ENCODE measurements around the gene TMEM74B. TPM values are rescaled to one million over a fixed set of nuclear protein-coding genes. Genes with fewer than 3 reads are reported as not detected.

Gene TMEM74B
- total RNA-seq, 1 experiment from 2014 or later = 4.9 TPM

DNA sequence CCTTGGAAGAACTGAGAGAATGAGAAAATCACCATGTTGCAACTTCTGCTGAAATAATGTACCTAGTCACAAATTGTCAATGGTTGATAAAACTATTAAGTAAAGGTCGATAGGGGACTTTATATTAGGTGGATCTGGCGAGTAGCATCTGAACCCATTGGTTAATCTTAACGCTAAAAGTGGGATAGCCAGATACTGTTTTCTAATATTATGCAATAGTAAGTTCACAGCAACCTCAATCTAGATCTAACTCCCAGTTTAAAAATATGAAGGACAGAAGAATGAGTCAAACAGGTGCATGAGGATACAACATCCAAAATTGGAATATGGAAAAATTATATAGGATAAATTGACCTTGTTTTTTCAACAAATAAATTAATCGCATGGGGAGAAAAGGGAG, 47.5 kb downstream of the TMEM74B start:
- Mint-ChIP-seq H3K36me3 (ENCODE audit: insufficient read depth in 1 of 3, low read depth in 3 of 3) (peaks cover 42 to 71% (median 67%) of the 10 kb centered on the region in 3 experiments; a peak in 6 of 7 replicates), H3K27me3 (ENCODE audit: low read depth) (no peaks in the 10 kb centered on the region), H3K9me3 (no peaks in the 10 kb centered on the region), H3K4me3 (no peak overlapping the region), H3K27ac (no peak overlapping the region), H3K4me1 (no peaks in the 10 kb centered on the region)
- H2AFZ ChIP-seq (ENCODE audit: low read length) = no peak overlapping the region
- H3K9me3 ChIP-seq (ENCODE audit: control insufficient read depth, low read depth, low read length) = no peaks in the 10 kb centered on the region
- H4K5ac ChIP-seq (ENCODE audit: insufficient read length, low read depth, low read length) = no peak overlapping the region
- no peak overlapping the region for H4K8ac ChIP-seq (replicated peaks; ENCODE audit: insufficient read length, low read depth, low read length)
- WGBS (ENCODE audit: extremely low coverage, insufficient read length, low lambda C conversion rate) = no CpG with 5 or more reads among the region's 4 CpGs
- no peak overlapping the region for H3K4ac ChIP-seq (ENCODE audit: low read depth, low read length)
- H2BK15ac ChIP-seq (ENCODE audit: low read depth, low read length) = no peak overlapping the region
- no peaks in the 10 kb centered on the region for H3K27me3 ChIP-seq (ENCODE audit: insufficient read depth, low read length)
- H3K9ac ChIP-seq (ENCODE audit: extremely low read depth, insufficient read length, low read length) = no peak overlapping the region
- DNase-seq = no peak
- H2BK12ac ChIP-seq (ENCODE audit: insufficient read length, low read depth, low read length) = no peak overlapping the region
- no peak overlapping the region for H3K18ac ChIP-seq (ENCODE audit: insufficient read length, low read depth, low read length)
- H3K79me2 ChIP-seq (ENCODE audit: insufficient read depth, low read length) = no peaks in the 10 kb centered on the region
- H4K20me1 ChIP-seq (ENCODE audit: control insufficient read depth, insufficient read depth, insufficient read length) = no peaks in the 10 kb centered on the region
- H3K23ac ChIP-seq (ENCODE audit: insufficient read length, low read depth, low read length) = no peak overlapping the region
- H3K23me2 ChIP-seq (ENCODE audit: insufficient read length, low read depth, low read length, poor library complexity, severe bottlenecking) = no peaks in the 10 kb centered on the region
- no peak overlapping the region for H2BK5ac ChIP-seq (ENCODE audit: insufficient read length, low read length)
- H3K4me2 ChIP-seq (ENCODE audit: insufficient read depth, insufficient read length, low read length) = no peak overlapping the region
- H3K27ac ChIP-seq (ENCODE audit: insufficient read length, low read depth, low read length) = no peak overlapping the region
- no peak overlapping the region for H3T11ph ChIP-seq (ENCODE audit: low read length)
- H2BK20ac ChIP-seq (ENCODE audit: low read depth, low read length, poor library complexity, severe bottlenecking) = no peak overlapping the region
- no peak overlapping the region for H3K14ac ChIP-seq (ENCODE audit: insufficient read depth, low read length)
- no peak overlapping the region for H4K91ac ChIP-seq (ENCODE audit: insufficient read length, low read depth, low read length)
- no peak overlapping the region for H2AK5ac ChIP-seq (ENCODE audit: insufficient read length, low read length)
- no peak overlapping the region for H3K56ac ChIP-seq (ENCODE audit: insufficient read length, low read depth, low read length)
- H3K4me1 ChIP-seq (ENCODE audit: insufficient read depth, low read length) = no peaks in the 10 kb centered on the region
- TF ChIP-seq CTCF (conservative IDR thresholded peaks at IDR 0.05) = no peak
- no peaks in the 10 kb centered on the region for H3K79me1 ChIP-seq (ENCODE audit: insufficient read depth, low read depth, low read length, poor library complexity, severe bottlenecking)
- no peak overlapping the region for H2BK120ac ChIP-seq (ENCODE audit: low read depth, low read length, poor library complexity, severe bottlenecking)

Data from H9 (cell line).